Sigmoid colon (tissue), 4 donors: ENCODE measurements around the gene ACOX2.

Source experiments
- CTCF ChIP-seq, 4 experiments: fragments of 450-650 bp in 3 of 4; fragments of 200-600 bp in 1 of 4; IDR thresholded peaks; one replicate each; pipeline ENCODE4 v1.5.1; 2016 to 2019; ENCODE audit warnings: antibody characterized with exemption in 4 of 4, mild to moderate bottlenecking in 3 of 4, moderate library complexity in 2 of 4
- EP300 ChIP-seq, 4 donors: sonication (generic); formaldehyde crosslinking; IDR thresholded peaks; one replicate each; pipeline ENCODE4 v1.6.1; 2017; ENCODE audit warnings: antibody characterized with exemption in 4 of 4
- POLR2A ChIP-seq, 2 donors: fragments of 450-650 bp; IDR thresholded peaks; one replicate each; pipeline ENCODE4 v1.6.1; 2016; ENCODE audit warnings: antibody characterized with exemption in 2 of 2, mild to moderate bottlenecking in 2 of 2, moderate library complexity in 2 of 2

- TF ChIP-seq CTCF (IDR thresholded peaks at IDR 0.05) (peak in 3 of 4 experiments; percentile 36 to 77 (median 72)), POLR2A (IDR thresholded peaks at IDR 0.05) (no peak), EP300 (IDR thresholded peaks at IDR 0.05) (no peak)
These were observed 73.6 kb downstream of the ACOX2 start for GRCh38 chr3:58463181-58463941.
